ENCODE measurements around the gene RAMP3. TPM values are rescaled to one million over a fixed set of nuclear protein-coding genes. Genes with fewer than 3 reads are reported as not detected.

Gene RAMP3
- total RNA-seq, 4 donors from 2014 or later: 31.9 to 66.5 (median 46.1) TPM

DNA sequence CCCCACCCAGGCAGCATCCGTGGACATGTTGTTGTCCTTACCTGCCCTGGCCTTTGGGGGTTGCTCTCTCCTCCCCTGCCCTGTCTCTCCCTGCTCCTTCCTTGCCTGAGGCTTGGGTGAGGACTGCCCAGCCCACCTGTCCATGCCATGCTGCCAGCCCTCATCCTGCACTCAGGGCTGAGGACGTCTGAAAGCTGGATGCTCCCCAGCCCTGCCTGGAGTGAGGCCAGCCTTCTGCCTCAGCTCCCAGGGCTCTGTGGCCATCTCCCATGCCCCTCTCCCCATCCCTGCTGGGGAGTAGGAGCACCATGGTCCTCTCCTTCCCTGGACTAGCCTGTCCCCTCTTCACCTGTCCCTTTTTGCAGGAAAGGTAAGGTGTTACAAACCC is 68.4 kb downstream of the RAMP3 start:
- WGBS, 2 donors (ENCODE audit: low coverage in 1 of 2): 17% methylated on average over 1 of the region's 2 CpGs; no CpG with 5 or more reads in 1 of the 2 donors
- Histone ChIP-seq H3K27me3 (peaks cover 29% of the 10 kb centered on the region), H3K27ac (no peak overlapping the region), H3K36me3 (no peaks in the 10 kb centered on the region), H3K9me3 (no peaks in the 10 kb centered on the region), H3K4me3 (no peak overlapping the region), H3K4me1 (peaks cover 0 to 7% (median 0%) of the 10 kb centered on the region in 3 donors)
- ATAC-seq: no peak
- TF ChIP-seq POLR2AphosphoS5 (IDR thresholded peaks at IDR 0.05) (no peak), EP300 (IDR thresholded peaks at IDR 0.05) (no peak), POLR2A (IDR thresholded peaks at IDR 0.05) (no peak)
- TF ChIP-seq, protein P1, sequence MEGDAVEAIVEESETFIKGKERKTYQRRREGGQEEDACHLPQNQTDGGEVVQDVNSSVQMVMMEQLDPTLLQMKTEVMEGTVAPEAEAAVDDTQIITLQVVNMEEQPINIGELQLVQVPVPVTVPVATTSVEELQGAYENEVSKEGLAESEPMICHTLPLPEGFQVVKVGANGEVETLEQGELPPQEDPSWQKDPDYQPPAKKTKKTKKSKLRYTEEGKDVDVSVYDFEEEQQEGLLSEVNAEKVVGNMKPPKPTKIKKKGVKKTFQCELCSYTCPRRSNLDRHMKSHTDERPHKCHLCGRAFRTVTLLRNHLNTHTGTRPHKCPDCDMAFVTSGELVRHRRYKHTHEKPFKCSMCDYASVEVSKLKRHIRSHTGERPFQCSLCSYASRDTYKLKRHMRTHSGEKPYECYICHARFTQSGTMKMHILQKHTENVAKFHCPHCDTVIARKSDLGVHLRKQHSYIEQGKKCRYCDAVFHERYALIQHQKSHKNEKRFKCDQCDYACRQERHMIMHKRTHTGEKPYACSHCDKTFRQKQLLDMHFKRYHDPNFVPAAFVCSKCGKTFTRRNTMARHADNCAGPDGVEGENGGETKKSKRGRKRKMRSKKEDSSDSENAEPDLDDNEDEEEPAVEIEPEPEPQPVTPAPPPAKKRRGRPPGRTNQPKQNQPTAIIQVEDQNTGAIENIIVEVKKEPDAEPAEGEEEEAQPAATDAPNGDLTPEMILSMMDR (IDR thresholded peaks at IDR 0.05): no peak

DNA sequence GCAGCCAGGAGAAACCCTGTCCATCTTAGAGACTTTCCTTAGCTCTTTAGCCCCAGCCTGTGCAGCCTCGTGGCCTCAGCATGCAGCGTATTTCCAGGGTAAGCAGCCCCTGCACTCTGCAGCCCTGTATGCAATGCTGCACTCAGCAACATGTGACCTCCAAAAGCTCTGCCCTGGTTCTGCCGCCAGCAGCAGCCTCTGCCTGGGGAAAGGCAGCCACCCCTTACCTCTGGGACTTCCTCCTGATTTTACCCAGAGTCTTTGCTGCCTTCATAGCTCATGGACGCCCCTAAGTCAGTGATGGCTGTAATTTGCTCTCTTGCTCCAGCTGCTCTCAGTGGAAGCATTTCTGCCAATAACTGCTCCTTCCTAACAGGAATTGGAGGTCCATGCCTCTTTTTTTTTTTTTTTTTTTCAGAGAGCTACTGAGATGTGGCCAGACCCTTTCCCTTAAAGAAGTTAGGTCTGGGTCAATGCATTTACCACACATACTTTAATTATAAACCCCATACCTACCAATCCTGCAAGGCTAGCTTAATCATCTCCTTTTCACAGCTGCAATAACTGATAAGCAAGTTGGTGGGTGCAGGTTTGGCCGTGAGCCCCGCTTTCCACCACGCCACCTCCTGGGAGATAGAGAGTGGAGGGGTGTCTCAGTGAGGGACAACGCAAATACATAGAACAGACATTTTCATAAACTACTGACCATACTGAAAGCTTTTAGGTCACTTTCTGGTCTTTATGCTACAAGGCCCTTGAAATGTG is 71.7 kb downstream of the RAMP3 start:
- WGBS, 2 donors (ENCODE audit: low coverage in 1 of 2): 29 to 39% methylated on average over 1 to 6 of the region's 8 CpGs
- H3K4me1 ChIP-seq: peaks cover 0 to 7% (median 0%) of the 10 kb centered on the region in 3 donors
- TF ChIP-seq POLR2A (IDR thresholded peaks at IDR 0.05) (no peak), EP300 (IDR thresholded peaks at IDR 0.05) (no peak), POLR2AphosphoS5 (IDR thresholded peaks at IDR 0.05) (no peak)
- TF ChIP-seq, protein P1 (IDR thresholded peaks at IDR 0.05): no peak

DNA sequence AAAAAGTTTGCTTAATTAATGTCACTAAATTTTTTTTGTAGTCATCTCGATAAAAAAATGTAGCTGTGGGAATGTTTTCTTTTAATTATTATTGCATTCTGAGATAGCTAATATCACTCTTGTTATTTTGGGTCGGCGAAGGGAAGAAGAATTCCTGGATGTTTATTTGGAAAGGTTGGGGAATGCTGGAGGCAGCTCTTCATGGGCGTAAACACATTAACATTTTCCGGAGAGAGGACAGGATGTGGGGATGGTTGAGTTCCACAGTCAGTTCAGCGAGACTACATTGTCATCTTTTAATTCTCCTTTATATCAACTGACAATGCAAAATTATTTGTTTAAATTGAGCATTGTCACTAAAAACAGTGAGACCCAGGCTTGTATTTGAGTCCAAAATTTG is 72.5 kb downstream of the RAMP3 start:
- Histone ChIP-seq H3K4me3 (no peak overlapping the region), H3K27me3 (peaks cover 33% of the 10 kb centered on the region), H3K36me3 (no peaks in the 10 kb centered on the region), H3K9me3 (no peaks in the 10 kb centered on the region), H3K4me1 (peaks cover 0 to 7% (median 0%) of the 10 kb centered on the region in 3 donors), H3K27ac (no peak overlapping the region)
- no peak for ATAC-seq
- WGBS, 2 donors (ENCODE audit: low coverage in 1 of 2): 19 to 25% methylated on average over 6 of the region's 6 CpGs
- TF ChIP-seq EP300 (IDR thresholded peaks at IDR 0.05) (no peak), POLR2AphosphoS5 (IDR thresholded peaks at IDR 0.05) (no peak), POLR2A (IDR thresholded peaks at IDR 0.05) (no peak)
- TF ChIP-seq, protein P1 (IDR thresholded peaks at IDR 0.05): no peak

More for the DNA sequence above, 71.7 kb downstream of the RAMP3 start:
- Histone ChIP-seq H3K27me3 (peaks cover 38% of the 10 kb centered on the region), H3K27ac (no peak overlapping the region), H3K36me3 (no peaks in the 10 kb centered on the region), H3K4me3 (no peak overlapping the region), H3K9me3 (no peaks in the 10 kb centered on the region)
- ATAC-seq: no peak

DNA sequence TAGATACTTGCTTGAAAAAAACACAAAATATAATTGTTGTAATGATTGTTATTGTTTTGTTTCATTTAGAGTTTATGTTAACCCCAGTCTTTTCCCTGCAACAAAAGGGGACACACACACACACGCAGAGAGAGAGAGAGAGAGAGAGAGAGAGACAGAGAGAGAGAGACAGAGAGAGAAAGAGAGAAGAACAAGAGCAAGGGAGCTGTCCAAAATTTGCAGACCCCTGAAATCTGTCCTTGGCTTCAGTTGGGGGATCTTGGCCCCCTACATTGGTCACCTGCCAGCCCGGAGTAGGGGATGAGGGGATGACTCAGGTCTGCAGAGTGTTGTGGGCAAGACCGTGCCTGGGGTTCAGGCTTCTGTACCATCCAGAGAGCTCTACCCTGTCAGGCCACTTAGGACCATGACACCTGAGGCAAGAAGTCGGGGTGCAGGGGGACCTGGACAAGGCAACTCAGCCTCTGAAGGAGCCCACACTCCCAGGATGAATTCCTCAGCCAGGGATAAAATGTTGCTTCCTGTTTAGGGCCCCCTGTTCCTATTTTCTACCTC is 73.1 kb downstream of the RAMP3 start:
- Histone ChIP-seq H3K36me3 (no peaks in the 10 kb centered on the region), H3K9me3 (no peaks in the 10 kb centered on the region), H3K27me3 (peaks cover 30% of the 10 kb centered on the region), H3K4me3 (no peak overlapping the region), H3K27ac (no peak overlapping the region), H3K4me1 (peaks cover 0 to 7% (median 0%) of the 10 kb centered on the region in 3 donors)
- 55 to 71% methylated on average over 1 to 4 of the region's 4 CpGs for WGBS, 2 donors (ENCODE audit: low coverage in 1 of 2)
- TF ChIP-seq POLR2A (IDR thresholded peaks at IDR 0.05) (no peak), EP300 (IDR thresholded peaks at IDR 0.05) (no peak), POLR2AphosphoS5 (IDR thresholded peaks at IDR 0.05) (no peak)
- TF ChIP-seq, protein P1 (IDR thresholded peaks at IDR 0.05): no peak
- no peak for ATAC-seq

Data from gastroesophageal sphincter (tissue), 4 donors.